ENCODE results near the gene HOMEZ. TPM values are rescaled to one million over a fixed set of nuclear protein-coding genes. Genes with fewer than 3 reads are reported as not detected.

HOMEZ gene
- polyA plus RNA-seq, 1 of the 3 experiments (the other 2 are of a cell fraction), result 7.7 TPM

DNA sequence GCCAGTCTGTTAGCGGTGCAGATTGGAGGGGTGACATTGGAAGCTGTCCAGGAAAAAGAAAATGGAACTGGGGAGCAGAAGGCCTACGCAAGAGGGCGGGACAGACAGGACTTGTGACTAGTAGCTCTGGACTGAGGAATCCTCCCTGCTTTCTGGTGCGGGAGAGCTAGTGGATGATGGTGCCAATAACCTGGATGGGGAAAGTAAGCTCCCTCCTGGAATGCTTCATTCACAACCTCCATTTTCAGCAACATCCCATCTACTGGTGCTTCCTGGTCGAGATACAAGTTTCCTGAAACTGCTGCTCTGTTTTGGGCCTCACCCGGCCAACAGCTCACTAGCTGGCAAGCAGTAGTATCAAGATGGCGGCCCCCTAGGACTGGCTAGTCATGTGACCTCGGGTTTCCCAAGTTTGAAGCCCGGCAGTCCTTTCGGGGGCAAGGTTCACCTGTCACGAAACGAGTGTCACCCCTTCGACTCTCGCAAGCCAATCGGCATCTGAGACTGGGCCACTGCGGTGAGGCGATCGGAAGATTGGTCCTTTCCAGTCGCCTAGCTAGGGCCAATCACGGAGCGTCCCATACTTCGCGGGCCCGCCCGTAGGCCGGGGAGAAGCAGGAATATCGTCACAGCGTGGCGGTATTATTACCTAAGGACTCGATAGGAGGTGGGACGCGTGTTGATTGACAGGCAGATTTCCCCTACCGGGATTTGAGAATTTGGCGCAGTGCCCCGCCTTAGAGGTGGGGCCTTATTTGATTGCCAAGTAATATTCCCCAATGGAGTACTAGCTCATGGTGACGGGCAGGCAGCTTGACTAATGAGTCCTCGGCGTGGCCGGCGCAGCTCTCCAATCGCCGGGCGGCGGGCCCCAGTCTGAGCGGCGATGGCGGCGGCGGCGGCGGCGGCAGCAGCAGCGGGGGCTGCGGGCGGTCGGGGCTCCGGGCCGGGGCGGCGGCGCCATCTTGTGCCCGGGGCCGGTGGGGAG is 34.9 kb upstream of the HOMEZ start, which contains the start of gene PABPN1 (continued):
- TF ChIP-seq, protein P1, sequence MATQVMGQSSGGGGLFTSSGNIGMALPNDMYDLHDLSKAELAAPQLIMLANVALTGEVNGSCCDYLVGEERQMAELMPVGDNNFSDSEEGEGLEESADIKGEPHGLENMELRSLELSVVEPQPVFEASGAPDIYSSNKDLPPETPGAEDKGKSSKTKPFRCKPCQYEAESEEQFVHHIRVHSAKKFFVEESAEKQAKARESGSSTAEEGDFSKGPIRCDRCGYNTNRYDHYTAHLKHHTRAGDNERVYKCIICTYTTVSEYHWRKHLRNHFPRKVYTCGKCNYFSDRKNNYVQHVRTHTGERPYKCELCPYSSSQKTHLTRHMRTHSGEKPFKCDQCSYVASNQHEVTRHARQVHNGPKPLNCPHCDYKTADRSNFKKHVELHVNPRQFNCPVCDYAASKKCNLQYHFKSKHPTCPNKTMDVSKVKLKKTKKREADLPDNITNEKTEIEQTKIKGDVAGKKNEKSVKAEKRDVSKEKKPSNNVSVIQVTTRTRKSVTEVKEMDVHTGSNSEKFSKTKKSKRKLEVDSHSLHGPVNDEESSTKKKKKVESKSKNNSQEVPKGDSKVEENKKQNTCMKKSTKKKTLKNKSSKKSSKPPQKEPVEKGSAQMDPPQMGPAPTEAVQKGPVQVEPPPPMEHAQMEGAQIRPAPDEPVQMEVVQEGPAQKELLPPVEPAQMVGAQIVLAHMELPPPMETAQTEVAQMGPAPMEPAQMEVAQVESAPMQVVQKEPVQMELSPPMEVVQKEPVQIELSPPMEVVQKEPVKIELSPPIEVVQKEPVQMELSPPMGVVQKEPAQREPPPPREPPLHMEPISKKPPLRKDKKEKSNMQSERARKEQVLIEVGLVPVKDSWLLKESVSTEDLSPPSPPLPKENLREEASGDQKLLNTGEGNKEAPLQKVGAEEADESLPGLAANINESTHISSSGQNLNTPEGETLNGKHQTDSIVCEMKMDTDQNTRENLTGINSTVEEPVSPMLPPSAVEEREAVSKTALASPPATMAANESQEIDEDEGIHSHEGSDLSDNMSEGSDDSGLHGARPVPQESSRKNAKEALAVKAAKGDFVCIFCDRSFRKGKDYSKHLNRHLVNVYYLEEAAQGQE (IDR thresholded peaks at IDR 0.05; ENCODE audit: low read depth, low read length), result no peak
- no peak for TF ChIP-seq EZH2phosphoT487 (IDR thresholded peaks at IDR 0.05; ENCODE audit: borderline replicate concordance, low read depth)
- TF ChIP-seq, protein P2, sequence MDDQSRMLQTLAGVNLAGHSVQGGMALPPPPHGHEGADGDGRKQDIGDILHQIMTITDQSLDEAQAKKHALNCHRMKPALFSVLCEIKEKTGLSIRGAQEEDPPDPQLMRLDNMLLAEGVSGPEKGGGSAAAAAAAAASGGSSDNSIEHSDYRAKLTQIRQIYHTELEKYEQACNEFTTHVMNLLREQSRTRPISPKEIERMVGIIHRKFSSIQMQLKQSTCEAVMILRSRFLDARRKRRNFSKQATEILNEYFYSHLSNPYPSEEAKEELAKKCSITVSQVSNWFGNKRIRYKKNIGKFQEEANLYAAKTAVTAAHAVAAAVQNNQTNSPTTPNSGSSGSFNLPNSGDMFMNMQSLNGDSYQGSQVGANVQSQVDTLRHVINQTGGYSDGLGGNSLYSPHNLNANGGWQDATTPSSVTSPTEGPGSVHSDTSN (IDR thresholded peaks at IDR 0.05), result peak; percentile 99
- peak; percentile 87 for TF ChIP-seq MXI1 (IDR thresholded peaks at IDR 0.05; ENCODE audit: low read depth, low read length)
- TF ChIP-seq FOXM1 (IDR thresholded peaks at IDR 0.05; ENCODE audit: low read depth), result no peak
- TF ChIP-seq NFIC (IDR thresholded peaks at IDR 0.05; ENCODE audit: borderline replicate concordance), result no peak; the same call in 1 of the 2 replicates
- TF ChIP-seq, protein P3, sequence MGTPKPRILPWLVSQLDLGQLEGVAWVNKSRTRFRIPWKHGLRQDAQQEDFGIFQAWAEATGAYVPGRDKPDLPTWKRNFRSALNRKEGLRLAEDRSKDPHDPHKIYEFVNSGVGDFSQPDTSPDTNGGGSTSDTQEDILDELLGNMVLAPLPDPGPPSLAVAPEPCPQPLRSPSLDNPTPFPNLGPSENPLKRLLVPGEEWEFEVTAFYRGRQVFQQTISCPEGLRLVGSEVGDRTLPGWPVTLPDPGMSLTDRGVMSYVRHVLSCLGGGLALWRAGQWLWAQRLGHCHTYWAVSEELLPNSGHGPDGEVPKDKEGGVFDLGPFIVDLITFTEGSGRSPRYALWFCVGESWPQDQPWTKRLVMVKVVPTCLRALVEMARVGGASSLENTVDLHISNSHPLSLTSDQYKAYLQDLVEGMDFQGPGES (IDR thresholded peaks at IDR 0.05; ENCODE audit: low read depth, low read length), result peak; percentile 96
- TF ChIP-seq, protein P4, sequence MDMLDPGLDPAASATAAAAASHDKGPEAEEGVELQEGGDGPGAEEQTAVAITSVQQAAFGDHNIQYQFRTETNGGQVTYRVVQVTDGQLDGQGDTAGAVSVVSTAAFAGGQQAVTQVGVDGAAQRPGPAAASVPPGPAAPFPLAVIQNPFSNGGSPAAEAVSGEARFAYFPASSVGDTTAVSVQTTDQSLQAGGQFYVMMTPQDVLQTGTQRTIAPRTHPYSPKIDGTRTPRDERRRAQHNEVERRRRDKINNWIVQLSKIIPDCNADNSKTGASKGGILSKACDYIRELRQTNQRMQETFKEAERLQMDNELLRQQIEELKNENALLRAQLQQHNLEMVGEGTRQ (IDR thresholded peaks at IDR 0.05; ENCODE audit: borderline replicate concordance, low read depth, low read length), result peak; percentile 59; the same call in 1 of the 2 replicates
- TF ChIP-seq YY1 (IDR thresholded peaks at IDR 0.05; ENCODE audit: low read depth), result peak; percentile 94
- no peak for TF ChIP-seq TCF12 (IDR thresholded peaks at IDR 0.05)
